ENCODE measurements around the gene CDH8.

Gene CDH8

GRCh38 chr16:62034231-62035114, 1.8 kb downstream of the CDH8 start:
- DNase-seq (ENCODE audit: low spot score) (peak; percentile 25), FAIRE-seq (no peak)

DNA sequence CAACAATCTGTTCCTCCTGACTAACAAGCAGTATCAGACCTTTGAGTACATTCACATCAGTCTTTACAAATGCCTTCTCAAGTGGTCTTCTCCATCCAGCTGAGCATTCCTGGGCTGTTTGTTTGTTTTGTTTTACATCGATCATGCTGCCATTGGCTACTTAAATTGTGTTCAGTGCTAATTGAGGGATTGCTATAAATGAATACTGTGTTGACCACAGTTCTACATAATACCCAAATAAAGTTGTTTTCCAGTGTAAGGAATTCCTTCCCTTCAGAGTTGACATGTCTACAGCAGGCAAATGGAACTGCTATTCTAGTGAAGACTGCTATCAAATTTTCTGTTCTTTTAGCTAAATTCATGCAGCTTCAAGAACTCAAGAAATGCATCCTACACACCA, 3.2 kb downstream of the CDH8 start:
- no peak for DNase-seq (ENCODE audit: low spot score)

DNA sequence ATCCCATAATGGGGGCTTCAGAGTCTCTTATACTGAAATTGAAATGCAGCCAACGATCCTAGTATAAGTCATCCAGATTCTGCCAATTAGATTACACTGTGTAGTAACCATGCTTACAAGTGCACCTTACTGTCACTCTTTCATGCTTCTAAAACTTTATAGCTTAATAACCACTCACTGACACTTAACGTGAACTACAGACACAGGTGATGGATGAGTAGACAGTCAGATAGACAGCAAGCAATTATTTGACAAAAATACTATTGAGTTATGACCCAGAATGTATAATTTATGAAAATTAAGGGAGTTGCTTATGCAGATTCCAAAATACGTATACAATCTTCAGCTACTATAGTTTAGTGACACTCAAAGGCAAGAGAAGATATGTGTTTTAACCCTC, 6.3 kb downstream of the CDH8 start:
- DNase-seq (ENCODE audit: low spot score), result no peak

More for the DNA sequence above, 3.2 kb downstream of the CDH8 start:
- FAIRE-seq, result no peak

GRCh38 chr16:62022688-62023087, 13.6 kb downstream of the CDH8 start:
- DNase-seq (ENCODE audit: low spot score) (no peak), FAIRE-seq (no peak)

More for the DNA sequence above, 6.3 kb downstream of the CDH8 start:
- no peak for FAIRE-seq

DNA sequence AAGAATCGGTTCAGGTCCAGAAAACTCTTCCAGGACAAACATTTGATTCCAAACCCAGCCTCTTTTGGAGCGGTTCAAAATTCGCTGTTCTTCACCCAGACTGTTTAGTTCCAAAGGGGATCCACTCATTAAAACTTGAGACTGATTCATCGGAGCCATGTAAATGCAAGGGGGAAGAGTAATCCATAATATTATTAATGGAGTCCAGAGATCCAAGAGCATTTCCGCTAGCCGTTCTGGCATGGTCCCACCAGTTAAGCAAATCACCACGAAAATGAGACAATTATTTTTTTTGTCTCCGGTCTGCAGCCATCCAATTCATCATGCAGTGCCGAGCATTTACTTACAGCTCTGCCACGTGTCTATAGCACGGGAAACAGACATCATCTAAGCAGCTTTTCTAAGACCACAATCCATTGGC, 15.1 kb downstream of the CDH8 start:
- DNase-seq (ENCODE audit: low spot score) (no peak), FAIRE-seq (no peak)

DNA sequence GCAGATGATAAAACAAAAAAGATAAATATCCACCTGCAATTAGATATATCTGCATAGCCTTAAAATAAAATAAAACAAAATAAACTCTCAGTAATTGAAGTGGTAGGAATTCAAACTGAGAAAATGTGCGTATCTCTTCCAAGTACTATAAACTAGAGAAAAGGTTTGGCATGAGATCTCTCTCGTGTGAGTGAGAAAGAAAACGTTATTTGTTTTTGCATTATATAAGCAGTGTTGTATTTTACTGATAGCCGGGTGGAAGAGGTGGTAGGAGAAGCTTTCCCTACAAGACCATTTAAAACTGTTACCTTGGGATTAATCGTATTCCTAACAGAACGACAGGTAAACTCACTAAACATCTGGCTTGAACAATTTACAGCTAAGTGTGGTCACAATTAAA, 15.6 kb downstream of the CDH8 start:
- no peak for FAIRE-seq

DNA sequence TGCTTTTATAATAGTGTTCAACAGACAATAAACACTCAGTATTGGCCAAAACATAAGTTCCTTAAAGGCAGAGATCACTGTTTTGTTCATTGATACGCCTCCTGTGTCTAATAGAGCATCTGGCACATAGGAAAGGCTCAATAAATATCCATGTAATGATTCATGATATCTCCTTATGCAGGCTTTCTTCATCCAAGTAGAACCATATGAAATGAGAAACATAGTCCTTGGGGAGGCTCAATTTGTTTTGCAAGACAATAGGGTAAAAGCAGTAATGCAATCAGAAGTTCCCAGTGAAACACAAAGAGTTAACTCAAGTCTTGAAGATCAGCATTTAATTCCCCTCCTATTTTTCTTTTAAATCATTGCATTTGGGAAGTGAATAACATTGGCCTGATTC, 16.4 kb downstream of the CDH8 start:
- DNase-seq (ENCODE audit: low spot score) (no peak), FAIRE-seq (no peak)

More for the DNA sequence above, 15.6 kb downstream of the CDH8 start:
- DNase-seq (ENCODE audit: low spot score), result no peak

DNA sequence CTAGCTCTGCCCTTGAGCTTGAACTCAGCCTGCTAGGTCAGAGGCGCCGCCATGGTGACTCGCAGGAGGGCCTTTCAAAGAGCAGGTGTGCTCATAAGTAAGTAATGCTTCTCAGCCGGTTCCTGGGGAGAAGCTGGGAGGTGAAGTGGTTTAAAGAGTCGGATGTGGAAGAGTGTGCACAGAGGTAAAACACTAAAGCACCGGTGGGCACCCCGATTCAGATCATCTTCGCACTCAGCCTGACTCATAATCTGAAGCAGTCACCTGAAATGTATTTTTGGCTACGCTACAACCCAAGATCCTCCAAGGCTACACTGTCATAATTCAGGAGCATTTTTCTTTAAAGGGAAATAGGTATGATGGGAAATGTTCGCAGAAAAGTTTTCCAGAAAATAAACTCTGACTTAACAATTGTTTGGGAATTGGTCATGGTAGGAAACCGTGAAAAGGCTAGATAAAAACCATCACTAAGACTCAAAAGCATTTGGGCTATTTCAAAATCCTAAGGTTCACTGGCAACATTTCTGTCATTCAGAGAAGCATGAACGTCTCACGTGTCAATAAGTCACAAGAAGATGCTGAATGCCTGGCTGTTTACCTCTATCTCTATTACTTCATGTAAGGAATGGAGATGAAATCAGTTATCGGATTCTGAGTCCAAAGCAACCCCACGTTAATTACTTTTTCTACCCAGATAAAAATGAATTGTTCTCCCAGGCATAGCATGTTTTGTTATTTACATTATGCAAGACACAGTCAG, 17.8 kb downstream of the CDH8 start:
- FAIRE-seq (no peak), DNase-seq (ENCODE audit: low spot score) (no peak)

- FAIRE-seq (no peak), DNase-seq (ENCODE audit: low spot score) (no peak)
Measured at GRCh38 chr16:62014319-62014923, 21.8 kb downstream of the CDH8 start.

- no peak for FAIRE-seq
- DNase-seq (ENCODE audit: low spot score), result no peak
Measured at GRCh38 chr16:62010186-62010585, 26.1 kb downstream of the CDH8 start.

DNA sequence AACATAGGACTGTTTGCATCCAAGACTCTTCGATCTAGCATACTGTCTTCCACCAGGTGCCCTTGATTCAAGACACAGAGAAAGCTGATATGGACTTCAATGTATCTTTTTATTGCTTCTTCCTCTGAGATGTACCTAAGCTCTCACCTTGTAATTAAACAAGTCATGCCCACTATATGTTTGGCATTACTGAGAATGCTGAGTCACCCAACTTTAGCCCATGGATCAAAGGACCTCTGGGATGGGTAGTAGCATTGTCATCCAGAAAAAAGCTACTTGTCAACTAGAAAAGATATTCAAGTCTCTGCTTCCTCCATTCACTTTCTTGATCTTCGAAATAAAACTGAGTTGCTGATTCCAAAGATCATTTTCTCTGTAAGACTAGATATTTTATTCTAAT, 37.8 kb downstream of the CDH8 start:
- FAIRE-seq, result no peak

GRCh38 chr16:61993108-61993507, 43.1 kb downstream of the CDH8 start:
- no peak for DNase-seq (ENCODE audit: low spot score)

More for the DNA sequence above, 37.8 kb downstream of the CDH8 start:
- DNase-seq (ENCODE audit: low spot score), result no peak

DNA sequence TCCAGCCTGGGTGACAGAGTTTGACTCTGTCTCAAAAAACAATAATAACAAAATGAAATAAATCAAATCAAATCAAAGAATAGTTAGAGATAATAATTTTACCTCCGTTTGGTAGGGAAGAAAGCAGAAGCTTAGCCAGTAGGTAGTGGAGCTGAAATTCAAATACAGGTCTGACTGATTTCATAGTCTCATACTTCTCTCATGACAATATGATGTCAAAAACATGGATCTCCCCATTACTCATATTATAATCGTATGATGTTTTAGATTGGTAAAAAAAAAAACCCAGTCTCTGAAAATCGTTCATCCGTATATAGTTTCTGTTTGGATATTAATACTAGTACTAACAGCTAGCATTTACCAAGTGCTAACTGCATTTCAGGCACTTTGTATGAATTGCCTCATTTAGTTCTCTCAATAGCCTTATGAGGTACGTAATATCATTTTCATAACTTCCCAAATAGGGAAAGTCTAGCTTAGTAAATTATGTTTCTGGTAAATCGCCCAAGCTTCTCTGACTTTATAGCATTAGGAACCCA, 48.7 kb downstream of the CDH8 start:
- FAIRE-seq (no peak), DNase-seq (ENCODE audit: low spot score) (no peak)

More at GRCh38 chr16:61993108-61993507, 43.1 kb downstream of the CDH8 start:
- no peak for FAIRE-seq

DNA sequence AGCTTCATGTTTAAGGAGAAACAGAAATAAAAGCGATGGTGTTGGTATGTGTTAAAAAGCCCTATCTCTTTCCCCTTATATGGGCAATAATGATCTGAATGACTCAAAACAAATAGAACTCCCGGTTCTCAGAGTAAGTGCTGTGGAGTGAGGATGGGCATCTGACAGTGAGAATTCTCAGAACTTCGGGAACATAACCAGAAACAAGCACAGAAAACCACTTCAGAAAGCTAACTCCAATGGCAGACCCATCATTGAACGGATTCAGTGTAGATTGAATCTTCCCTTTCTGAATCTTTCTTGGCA, 67.2 kb downstream of the CDH8 start:
- FAIRE-seq, result no peak
- DNase-seq (ENCODE audit: low spot score), result no peak

DNA sequence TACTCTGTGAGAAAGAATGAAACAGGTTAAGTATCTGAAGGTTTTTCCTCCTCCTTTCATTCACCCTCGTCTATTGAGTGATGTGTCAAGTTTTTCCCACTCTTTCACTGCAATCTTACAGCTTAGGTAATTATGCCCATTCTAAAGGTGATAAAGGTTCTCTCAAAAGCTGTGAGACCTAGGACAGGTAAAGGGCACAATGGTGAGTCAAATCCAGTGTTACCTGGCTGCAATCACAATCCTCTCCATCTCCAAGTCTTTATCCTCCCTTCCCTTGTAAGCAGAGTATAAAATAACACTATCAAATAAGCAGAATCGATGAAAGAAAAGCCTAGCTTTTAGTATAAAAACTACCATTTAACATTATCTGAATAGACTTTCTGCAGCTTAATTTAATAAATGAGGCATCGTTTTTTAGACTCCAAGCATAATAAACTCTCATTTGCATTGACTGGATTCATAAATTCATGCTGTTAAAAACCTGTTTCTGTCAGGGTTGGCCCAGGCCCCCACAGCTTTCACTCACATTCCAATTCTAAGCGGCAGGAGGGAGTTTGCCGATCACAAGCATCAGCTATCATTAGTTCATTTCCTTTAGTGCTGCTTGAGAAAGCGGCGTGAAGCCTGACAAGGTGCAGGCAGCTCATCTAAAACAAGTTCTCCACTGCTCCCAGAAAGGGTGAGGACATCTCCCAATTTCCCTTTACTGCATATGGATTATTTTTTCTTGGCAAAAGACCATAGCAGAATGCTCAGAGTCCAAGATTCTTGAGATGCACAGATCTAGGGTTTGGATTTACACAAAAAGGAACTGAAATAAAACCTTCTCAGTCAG, 67.8 kb downstream of the CDH8 start:
- DNase-seq (ENCODE audit: low spot score) (no peak), FAIRE-seq (no peak)

DNA sequence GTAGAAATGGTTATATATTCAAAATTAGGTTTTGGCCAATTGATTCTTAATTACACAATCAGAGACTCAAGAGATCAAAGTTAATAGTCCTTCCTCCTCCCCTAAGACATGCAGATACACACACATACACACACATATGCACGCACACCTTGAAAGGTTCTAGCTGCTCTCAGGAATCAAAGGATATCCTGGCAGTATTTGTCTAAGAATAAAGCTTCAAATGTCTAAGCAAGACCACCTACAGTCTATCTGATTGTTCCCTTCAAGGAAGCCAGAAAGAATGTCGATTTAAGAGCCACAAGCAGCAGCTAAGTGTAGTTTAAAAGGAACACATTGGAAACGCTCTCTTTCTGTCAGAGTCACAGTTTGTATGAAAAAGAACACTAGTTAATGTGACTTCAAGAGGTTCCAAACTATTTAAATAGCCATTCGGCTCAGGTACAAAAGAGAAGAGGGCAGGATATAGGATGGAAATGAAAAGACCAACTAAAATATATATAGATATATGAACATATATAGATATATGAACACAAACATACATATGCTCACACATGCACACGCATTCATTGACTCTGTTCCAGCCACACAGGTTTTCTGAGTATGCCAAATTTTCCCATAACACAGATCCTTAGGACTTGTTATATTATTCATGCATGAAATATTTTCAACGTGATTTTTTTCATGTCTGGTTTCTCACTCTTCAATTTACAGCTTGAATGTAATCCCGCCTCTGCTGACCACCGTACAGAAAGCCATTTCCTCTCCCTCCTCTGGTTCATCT, 79.0 kb downstream of the CDH8 start:
- DNase-seq (ENCODE audit: low spot score) (no peak), FAIRE-seq (no peak)

DNA sequence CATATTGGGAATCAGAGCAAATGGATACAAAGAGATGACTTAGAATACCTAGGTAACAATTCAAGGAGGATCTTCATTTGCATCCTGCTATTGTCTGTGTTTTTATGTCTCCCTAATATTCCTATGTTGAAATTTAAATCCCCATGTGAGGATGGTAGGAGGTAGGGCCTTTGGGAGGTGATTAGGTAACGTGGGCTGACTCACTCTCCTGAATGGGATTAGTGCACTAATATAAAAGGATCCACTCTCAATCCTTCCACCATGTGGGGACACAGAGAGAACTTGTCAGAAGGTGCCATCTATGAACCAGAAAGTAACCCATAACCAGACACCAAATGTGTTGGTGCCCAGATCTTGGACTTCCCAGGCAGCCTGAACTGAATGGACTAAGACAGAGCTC, 83.4 kb downstream of the CDH8 start:
- DNase-seq (ENCODE audit: low spot score), result no peak
- no peak for FAIRE-seq

GRCh38 chr16:61948414-61948813, 87.8 kb downstream of the CDH8 start:
- FAIRE-seq (no peak), DNase-seq (ENCODE audit: low spot score) (no peak)

- DNase-seq (ENCODE audit: low spot score), result no peak
- no peak for FAIRE-seq
Measured at GRCh38 chr16:61946019-61946418, 90.2 kb downstream of the CDH8 start.

DNA sequence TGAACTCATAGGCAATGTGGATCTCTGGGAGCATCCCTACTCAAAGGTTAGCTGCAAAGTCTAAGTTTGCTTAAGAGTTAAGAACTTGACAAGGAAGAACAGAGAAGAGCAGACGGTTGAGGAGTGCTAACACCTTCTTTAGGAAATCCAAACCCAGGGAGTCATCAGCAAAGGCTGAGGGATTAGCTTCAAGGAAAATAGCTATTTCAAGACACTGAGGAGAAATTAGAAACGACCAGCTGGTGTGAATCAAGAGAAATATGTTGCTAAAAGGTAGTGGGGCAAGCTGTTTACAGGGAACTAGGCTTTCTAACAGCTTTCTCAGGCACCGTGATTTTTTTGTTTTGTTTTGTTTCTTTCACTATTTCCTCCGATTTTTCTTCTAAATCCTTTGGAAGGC, 90.7 kb downstream of the CDH8 start:
- FAIRE-seq, result no peak
- DNase-seq (ENCODE audit: low spot score), result no peak
